Measurements from ENCODE around the gene IZUMO3.

DNA sequence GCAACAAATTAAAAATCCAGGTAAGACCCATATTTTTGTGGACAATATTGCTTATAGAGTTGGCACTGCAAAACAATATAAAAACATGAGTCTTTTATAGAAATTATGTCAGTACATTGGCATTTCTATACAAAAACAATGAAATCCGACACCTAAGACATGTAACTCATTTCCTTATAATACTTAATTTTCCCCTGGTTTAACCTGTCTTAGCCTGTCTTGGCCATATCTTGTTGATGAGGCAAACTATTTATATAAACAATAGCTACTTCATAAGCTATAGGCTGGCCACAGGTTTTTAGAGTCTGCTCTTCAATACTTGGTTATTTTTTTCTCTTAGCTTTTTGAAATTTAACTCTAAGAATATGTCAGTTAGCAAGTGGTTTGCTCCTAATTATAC lies 44.7 kb upstream of the IZUMO3 start:
- TF ChIP-seq CTCF (IDR thresholded peaks at IDR 0.05) (no peak), EP300 (IDR thresholded peaks at IDR 0.05) (no peak), POLR2AphosphoS5 (IDR thresholded peaks at IDR 0.05) (no peak)
